ENCODE data around the gene MACF1. TPM values are rescaled to one million over a fixed set of nuclear protein-coding genes. Genes with fewer than 3 reads are reported as not detected.

Gene MACF1
- total RNA-seq, 1 donor from 2014 or later = 386 TPM

DNA sequence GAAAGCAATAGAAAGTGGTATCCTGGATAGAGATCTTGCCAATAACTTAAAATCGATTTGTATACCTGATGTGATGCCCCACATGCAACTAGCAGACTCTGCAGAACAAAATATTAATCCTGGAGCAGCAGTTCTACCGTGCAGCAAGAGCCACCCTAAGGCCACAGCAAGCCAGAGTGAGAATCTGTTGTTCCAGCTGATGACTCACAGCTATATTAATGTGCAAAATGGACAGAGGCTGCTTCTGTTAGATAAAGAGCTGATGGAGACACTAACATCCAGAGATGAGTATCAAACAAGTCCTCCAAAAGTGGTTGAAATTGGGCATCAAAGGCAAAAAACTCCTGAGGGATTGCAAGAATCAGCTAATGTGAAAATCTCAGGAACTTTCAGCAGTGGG is 127.8 kb downstream of the MACF1 start:
- no peak overlapping the region for H3K4me3 Mint-ChIP-seq (ENCODE audit: unreplicated experiment)
- H3K4me1 Mint-ChIP-seq (ENCODE audit: low read depth) = peaks cover 40% of the 10 kb centered on the region
- H3K27ac Mint-ChIP-seq (ENCODE audit: unreplicated experiment) = peak overlapping the region; percentile 23
- TF ChIP-seq CTCF (IDR thresholded peaks at IDR 0.05) = no peak
- no peaks in the 10 kb centered on the region for H3K27me3 Mint-ChIP-seq (ENCODE audit: low read depth)
- H3K9me3 Mint-ChIP-seq (ENCODE audit: low read depth) = no peaks in the 10 kb centered on the region
- H3K36me3 Mint-ChIP-seq (ENCODE audit: low read depth) = peaks cover 40% of the 10 kb centered on the region
- DNase-seq (ENCODE audit: low spot score) = no peak

GRCh38 chr1:39332828-39333227 is 128.3 kb downstream of the MACF1 start:
- DNase-seq (ENCODE audit: low spot score) = no peak
- Mint-ChIP-seq H3K4me1 (ENCODE audit: low read depth) (peaks cover 35% of the 10 kb centered on the region), H3K27me3 (ENCODE audit: low read depth) (no peaks in the 10 kb centered on the region), H3K4me3 (ENCODE audit: unreplicated experiment) (no peak overlapping the region), H3K9me3 (ENCODE audit: low read depth) (no peaks in the 10 kb centered on the region), H3K36me3 (ENCODE audit: low read depth) (peaks cover 38% of the 10 kb centered on the region), H3K27ac (ENCODE audit: unreplicated experiment) (no peak overlapping the region)
- TF ChIP-seq CTCF (IDR thresholded peaks at IDR 0.05) = no peak

DNA sequence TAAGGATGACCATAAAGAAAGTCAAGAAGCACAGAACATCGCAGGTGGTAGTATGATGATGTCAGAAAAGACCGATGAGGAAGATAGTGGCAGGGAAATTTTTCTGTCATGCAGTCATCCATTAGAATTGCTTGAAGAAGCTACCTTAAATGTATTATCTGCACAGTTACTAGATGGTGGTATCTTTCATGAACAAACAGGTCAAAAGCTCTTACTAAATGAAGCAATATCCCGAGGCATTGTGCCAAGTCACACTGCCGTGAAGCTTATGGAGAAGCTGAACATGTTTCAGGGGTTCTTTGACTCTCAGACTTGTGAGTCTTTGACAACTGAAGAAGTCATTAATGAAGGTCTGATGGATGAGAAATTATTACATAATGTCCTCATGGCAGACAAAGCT is 128.8 kb downstream of the MACF1 start:
- H3K4me3 Mint-ChIP-seq (ENCODE audit: unreplicated experiment) = no peak overlapping the region
- H3K27ac Mint-ChIP-seq (ENCODE audit: unreplicated experiment) = no peak overlapping the region
- no peaks in the 10 kb centered on the region for H3K9me3 Mint-ChIP-seq (ENCODE audit: low read depth)
- TF ChIP-seq CTCF (IDR thresholded peaks at IDR 0.05) = no peak
- peaks cover 31% of the 10 kb centered on the region for H3K4me1 Mint-ChIP-seq (ENCODE audit: low read depth)
- DNase-seq (ENCODE audit: low spot score) = no peak
- peaks cover 38% of the 10 kb centered on the region for H3K36me3 Mint-ChIP-seq (ENCODE audit: low read depth)
- H3K27me3 Mint-ChIP-seq (ENCODE audit: low read depth) = no peaks in the 10 kb centered on the region

DNA sequence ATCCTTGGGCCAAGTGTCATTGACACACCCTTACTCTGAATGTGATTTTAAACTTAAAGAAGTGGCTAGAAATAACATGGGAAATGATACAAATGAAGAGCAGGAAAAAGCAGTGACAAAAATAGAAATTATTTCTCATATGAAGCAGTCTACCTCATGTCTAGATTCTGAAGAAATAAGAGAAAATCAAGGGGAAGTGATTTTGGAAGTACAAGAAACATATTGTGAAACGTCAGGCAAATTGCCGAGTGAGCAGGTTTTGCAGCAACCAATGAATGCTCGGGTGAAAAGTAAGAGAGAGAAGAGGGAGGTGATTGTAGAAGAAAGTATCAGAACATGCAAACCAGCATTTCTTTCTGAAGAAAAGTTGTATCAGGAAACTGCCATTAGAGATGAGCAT is 130.7 kb downstream of the MACF1 start:
- DNase-seq (ENCODE audit: low spot score) = no peak
- H3K36me3 Mint-ChIP-seq (ENCODE audit: low read depth) = peaks cover 41% of the 10 kb centered on the region
- H3K9me3 Mint-ChIP-seq (ENCODE audit: low read depth) = no peaks in the 10 kb centered on the region
- H3K4me3 Mint-ChIP-seq (ENCODE audit: unreplicated experiment) = no peak overlapping the region
- no peak for TF ChIP-seq CTCF (IDR thresholded peaks at IDR 0.05)
- peaks cover 21% of the 10 kb centered on the region for H3K4me1 Mint-ChIP-seq (ENCODE audit: low read depth)
- H3K27ac Mint-ChIP-seq (ENCODE audit: unreplicated experiment) = no peak overlapping the region
- no peaks in the 10 kb centered on the region for H3K27me3 Mint-ChIP-seq (ENCODE audit: low read depth)

GRCh38 chr1:39337067-39337466 is 132.6 kb downstream of the MACF1 start:
- TF ChIP-seq CTCF (IDR thresholded peaks at IDR 0.05) = no peak
- no peak overlapping the region for H3K4me3 Mint-ChIP-seq (ENCODE audit: unreplicated experiment)
- H3K27ac Mint-ChIP-seq (ENCODE audit: unreplicated experiment) = no peak overlapping the region
- H3K36me3 Mint-ChIP-seq (ENCODE audit: low read depth) = peaks cover 43% of the 10 kb centered on the region
- H3K4me1 Mint-ChIP-seq (ENCODE audit: low read depth) = peaks cover 12% of the 10 kb centered on the region
- no peak for DNase-seq (ENCODE audit: low spot score)
- no peaks in the 10 kb centered on the region for H3K9me3 Mint-ChIP-seq (ENCODE audit: low read depth)
- no peaks in the 10 kb centered on the region for H3K27me3 Mint-ChIP-seq (ENCODE audit: low read depth)

All from chondrocyte (in vitro differentiated cells).